A673 (cell line): ENCODE measurements around the gene CABLES2. TPM values are rescaled to one million over a fixed set of nuclear protein-coding genes. Genes with fewer than 3 reads are reported as not detected.
"Not testable (repeated sequence)": the region's sequence is repeated elsewhere in the genome, so short reads cannot be mapped to it uniquely, and the experiment has no call there.

Experiments
- BruUV-seq: library from RNA; stranded (reverse); fragments of 400-500 nt; replicated peaks from 2 replicates; lab custom pipeline; 2021; lab: Mats Ljungman, UMichigan
- CTCF ChIA-PET: fragments of 300-600 bp; sonication (Branson Sonifier 250); formaldehyde crosslinking; loops from one replicate; lab custom pipeline; 2022; ENCODE audit warnings: antibody characterized with exemption; lab: Charles Lee
- POLR2A ChIA-PET: fragments of 300-600 bp; sonication (Branson Sonifier 250); formaldehyde crosslinking; loops from one replicate; lab custom pipeline; 2022; ENCODE audit warnings: antibody characterized with exemption; ENCODE audit not compliant: low non-redundant PET; lab: Charles Lee
- DNase-seq: peaks from one replicate; pipeline ENCODE4 v3.0.0-alpha.2; 2015; ENCODE audit warnings: low spot score
- H3K27ac ChIP-seq: fragments of 200-600 bp; sonication (generic); 2 replicates; pipeline ENCODE4 v1.5.1; 2016; ENCODE audit warnings: mixed run types, low read depth, mild to moderate bottlenecking, mixed read lengths, antibody characterized with exemption, low read length; ENCODE audit not compliant: poor library complexity, severe bottlenecking
- H3K27me3 ChIP-seq: fragments of 200-600 bp; sonication (generic); replicated peaks from 2 replicates; pipeline ENCODE4 v1.6.1; 2017; ENCODE audit warnings: mixed run types, low read depth, mild to moderate bottlenecking, mixed read lengths, antibody characterized with exemption, low read length; ENCODE audit not compliant: insufficient read depth, poor library complexity
- H3K36me3 ChIP-seq: fragments of 200-600 bp; sonication (generic); 2 replicates; pipeline ENCODE4 v1.6.1; 2016; ENCODE audit warnings: mixed run types, mild to moderate bottlenecking, mixed read lengths, antibody characterized with exemption, low read length; ENCODE audit not compliant: insufficient read depth, poor library complexity, severe bottlenecking
- H3K4me1 ChIP-seq: fragments of 200-600 bp; sonication (generic); 2 replicates; pipeline ENCODE4 v1.6.1; 2017; ENCODE audit warnings: mixed run types, mild to moderate bottlenecking, mixed read lengths, antibody characterized with exemption, low read length; ENCODE audit not compliant: insufficient read depth, poor library complexity, severe bottlenecking
- H3K4me3 ChIP-seq: fragments of 200-600 bp; sonication (generic); 2 replicates; pipeline ENCODE4 v1.5.1; 2016; ENCODE audit warnings: low read depth, mixed run types, mild to moderate bottlenecking, mixed read lengths, low read length; ENCODE audit not compliant: poor library complexity, severe bottlenecking
- H3K9me3 ChIP-seq: fragments of 200-600 bp; sonication (generic); 2 replicates; pipeline ENCODE4 v1.6.1; 2016; ENCODE audit warnings: mixed run types, low read depth, mild to moderate bottlenecking, mixed read lengths, antibody characterized with exemption, low read length; ENCODE audit not compliant: poor library complexity, severe bottlenecking
- CTCF ChIP-seq: fragments of 300-800, 200-600 bp; sonication (generic); conservative IDR thresholded peaks from 2 replicates; pipeline ENCODE4 v1.5.1; 2017; ENCODE audit warnings: low read depth, mild to moderate bottlenecking, antibody characterized with exemption, low read length, moderate library complexity, mixed read lengths
- EZH2 ChIP-seq: fragments of 200-600 bp; sonication (generic); IDR thresholded peaks from 2 replicates; pipeline ENCODE4 v1.6.1; 2017; ENCODE audit warnings: borderline replicate concordance, low read depth, mild to moderate bottlenecking, mixed read lengths, antibody characterized with exemption, low read length; ENCODE audit not compliant: poor library complexity, severe bottlenecking
- intact Hi-C: fragments of 100-400 bp; cut with micrococcal nuclease; formaldehyde crosslinking; loops from one replicate; pipeline ENCODE4 v1.10.0; 2022; ENCODE audit not compliant: unreplicated experiment
- total RNA-seq: library from RNA; stranded (reverse); gene quantifications from 2 replicates; pipeline ENCODE4 v1.2.3, GENCODE V29; 2021

Gene CABLES2
- total RNA-seq, 1 experiment from 2014 or later: 11.8 TPM

- Histone ChIP-seq H3K36me3 (peaks cover under 1% of the 10 kb centered on the region), H3K4me3 (no peak overlapping the region), H3K9me3 (no peaks in the 10 kb centered on the region), H3K27ac (peak overlapping the region; percentile 46), H3K4me1 (peaks cover 9% of the 10 kb centered on the region), H3K27me3 (no peaks in the 10 kb centered on the region)
- TF ChIP-seq CTCF: no peak
- no peak for TF ChIP-seq EZH2
- POLR2A ChIA-PET: no interaction called here
- no peak for DNase-seq
- intact Hi-C loops: no loop called here
- no TSS peak for BruUV-seq
- CTCF ChIA-PET: no interaction called here
These were observed 30.7 kb downstream of the CABLES2 start for GRCh38 chr20:62376112-62377063.

GRCh38 chr20:62374331-62375152 is 32.5 kb downstream of the CABLES2 start:
- Histone ChIP-seq H3K27me3 (no peaks in the 10 kb centered on the region), H3K9me3 (no peaks in the 10 kb centered on the region), H3K36me3 (no peaks in the 10 kb centered on the region), H3K27ac (no peak overlapping the region), H3K4me3 (no peak overlapping the region), H3K4me1 (peaks cover 9% of the 10 kb centered on the region)
- intact Hi-C loops: no loop called here
- no TSS peak for BruUV-seq
- no peak for DNase-seq
- ChIA-PET CTCF (interaction anchor here (1.3 kb wide), 1 partner anchor 8 kb away, joined by 3 read pairs; no protein-coding TSS in a partner anchor), POLR2A (no interaction called here)
- TF ChIP-seq CTCF (no peak), EZH2 (no peak)

GRCh38 chr20:62373631-62374179 is 33.4 kb downstream of the CABLES2 start:
- not testable (repeated sequence) for H3K4me3 ChIP-seq, BruUV-seq

More at GRCh38 chr20:62373631-62374179, 33.4 kb downstream of the CABLES2 start:
- CTCF ChIA-PET: interaction anchor here (1.3 kb wide), 1 partner anchor 9 kb away, joined by 3 read pairs; no protein-coding TSS in a partner anchor
- H3K27ac ChIP-seq, H3K36me3 ChIP-seq, H3K9me3 ChIP-seq, DNase-seq, H3K4me1 ChIP-seq, POLR2A ChIA-PET, H3K27me3 ChIP-seq, intact Hi-C loops: not testable (repeated sequence)
